ENCODE results near the gene UMODL1.

DNA sequence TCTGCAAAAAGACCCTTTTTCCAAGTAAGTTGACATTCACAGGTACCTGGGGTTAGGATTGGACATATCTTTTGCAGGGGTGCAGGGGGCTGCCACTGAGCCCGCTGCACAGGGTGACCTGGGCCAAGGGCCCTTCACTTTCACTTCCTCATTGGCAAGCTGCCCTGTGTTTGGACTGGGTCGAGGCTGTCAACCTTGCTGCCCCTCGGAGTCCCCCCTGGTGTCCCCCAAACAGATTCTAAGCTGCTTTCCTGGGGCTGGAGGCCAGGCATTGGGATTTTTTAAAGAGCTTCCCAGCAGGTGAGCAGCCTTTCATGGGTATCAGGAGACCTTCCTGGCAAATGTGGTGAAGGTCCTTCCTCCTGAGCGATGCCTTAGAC is 7.9 kb upstream of the UMODL1 start:
- TF ChIP-seq, protein P1, sequence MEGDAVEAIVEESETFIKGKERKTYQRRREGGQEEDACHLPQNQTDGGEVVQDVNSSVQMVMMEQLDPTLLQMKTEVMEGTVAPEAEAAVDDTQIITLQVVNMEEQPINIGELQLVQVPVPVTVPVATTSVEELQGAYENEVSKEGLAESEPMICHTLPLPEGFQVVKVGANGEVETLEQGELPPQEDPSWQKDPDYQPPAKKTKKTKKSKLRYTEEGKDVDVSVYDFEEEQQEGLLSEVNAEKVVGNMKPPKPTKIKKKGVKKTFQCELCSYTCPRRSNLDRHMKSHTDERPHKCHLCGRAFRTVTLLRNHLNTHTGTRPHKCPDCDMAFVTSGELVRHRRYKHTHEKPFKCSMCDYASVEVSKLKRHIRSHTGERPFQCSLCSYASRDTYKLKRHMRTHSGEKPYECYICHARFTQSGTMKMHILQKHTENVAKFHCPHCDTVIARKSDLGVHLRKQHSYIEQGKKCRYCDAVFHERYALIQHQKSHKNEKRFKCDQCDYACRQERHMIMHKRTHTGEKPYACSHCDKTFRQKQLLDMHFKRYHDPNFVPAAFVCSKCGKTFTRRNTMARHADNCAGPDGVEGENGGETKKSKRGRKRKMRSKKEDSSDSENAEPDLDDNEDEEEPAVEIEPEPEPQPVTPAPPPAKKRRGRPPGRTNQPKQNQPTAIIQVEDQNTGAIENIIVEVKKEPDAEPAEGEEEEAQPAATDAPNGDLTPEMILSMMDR (IDR thresholded peaks at IDR 0.05; ENCODE audit: borderline replicate concordance, extremely low read depth, low read length, poor library complexity, severe bottlenecking): no peak
- no peak for TF ChIP-seq EZH2 (IDR thresholded peaks at IDR 0.05; ENCODE audit: borderline replicate concordance, low read depth, low read length, severe bottlenecking)
